Peyer's patch (tissue), 4 donors: ENCODE results near the gene USP9X. TPM values are rescaled to one million over a fixed set of nuclear protein-coding genes. Genes with fewer than 3 reads are reported as not detected.
"Not testable (repeated sequence)": the region's sequence is repeated elsewhere in the genome, so short reads cannot be mapped to it uniquely, and the experiment has no call there.

ENCODE experiments used
- DNase-seq, 3 donors: peaks; one replicate each; pipeline ENCODE4 v3.0.0-alpha.2; 2017 to 2019
- H3K27ac ChIP-seq, 4 donors: fragments of 200-600 bp; sonication (generic); one replicate each; pipeline ENCODE4 v1.5.1; 2016 to 2019
- H3K27me3 ChIP-seq, 2 donors: fragments of 200-600 bp; sonication (generic); one replicate each; pipeline ENCODE4 v1.5.1; 2019
- H3K36me3 ChIP-seq, 3 donors: fragments of 200-600 bp; sonication (generic); one replicate each; pipeline ENCODE4 v1.5.1; 2016 to 2019
- H3K4me1 ChIP-seq, 4 donors: fragments of 200-600 bp; sonication (generic); one replicate each; pipeline ENCODE4 v1.5.1; 2016 to 2019
- H3K4me3 ChIP-seq, 4 donors: fragments of 200-600 bp; sonication (generic); 1 replicate in 3 of 4; 2 replicates in 1 of 4; pipeline ENCODE4 v1.5.1; 2016 to 2019; ENCODE audit warnings: mild to moderate bottlenecking in 1 of 4
- H3K9me3 ChIP-seq, 4 donors: fragments of 200-600 bp; sonication (generic); one replicate each; pipeline ENCODE4 v1.5.1; 2016 to 2019; ENCODE audit warnings: mild to moderate bottlenecking in 1 of 4
- POLR2A ChIP-seq, 2 donors: fragments of 450-650 bp; IDR thresholded peaks; one replicate each; pipeline ENCODE4 v1.5.1; 2017; ENCODE audit warnings: antibody characterized with exemption in 2 of 2, mild to moderate bottlenecking in 2 of 2, moderate library complexity in 2 of 2
- total RNA-seq, 4 donors: library from RNA; depleted of rRNA; stranded (reverse); fragments of >200 nt; gene quantifications; one replicate each; pipeline ENCODE4 v1.1.0, GENCODE V29; 2016
- TF ChIP-seq, protein P1 (sequence below), 6 experiments: fragments of 450-650 bp in 4 of 6; fragments of 200-600 bp in 2 of 6; sonication (generic) in 1 of 6; IDR thresholded peaks; one replicate each; pipeline ENCODE4 v1.5.1; 2017 to 2019; ENCODE audit warnings: antibody characterized with exemption in 6 of 6, mild to moderate bottlenecking in 3 of 6, moderate library complexity in 1 of 6

Gene USP9X
- total RNA-seq, 4 donors from 2014 or later, result 75.9 to 114 (median 102) TPM

DNA sequence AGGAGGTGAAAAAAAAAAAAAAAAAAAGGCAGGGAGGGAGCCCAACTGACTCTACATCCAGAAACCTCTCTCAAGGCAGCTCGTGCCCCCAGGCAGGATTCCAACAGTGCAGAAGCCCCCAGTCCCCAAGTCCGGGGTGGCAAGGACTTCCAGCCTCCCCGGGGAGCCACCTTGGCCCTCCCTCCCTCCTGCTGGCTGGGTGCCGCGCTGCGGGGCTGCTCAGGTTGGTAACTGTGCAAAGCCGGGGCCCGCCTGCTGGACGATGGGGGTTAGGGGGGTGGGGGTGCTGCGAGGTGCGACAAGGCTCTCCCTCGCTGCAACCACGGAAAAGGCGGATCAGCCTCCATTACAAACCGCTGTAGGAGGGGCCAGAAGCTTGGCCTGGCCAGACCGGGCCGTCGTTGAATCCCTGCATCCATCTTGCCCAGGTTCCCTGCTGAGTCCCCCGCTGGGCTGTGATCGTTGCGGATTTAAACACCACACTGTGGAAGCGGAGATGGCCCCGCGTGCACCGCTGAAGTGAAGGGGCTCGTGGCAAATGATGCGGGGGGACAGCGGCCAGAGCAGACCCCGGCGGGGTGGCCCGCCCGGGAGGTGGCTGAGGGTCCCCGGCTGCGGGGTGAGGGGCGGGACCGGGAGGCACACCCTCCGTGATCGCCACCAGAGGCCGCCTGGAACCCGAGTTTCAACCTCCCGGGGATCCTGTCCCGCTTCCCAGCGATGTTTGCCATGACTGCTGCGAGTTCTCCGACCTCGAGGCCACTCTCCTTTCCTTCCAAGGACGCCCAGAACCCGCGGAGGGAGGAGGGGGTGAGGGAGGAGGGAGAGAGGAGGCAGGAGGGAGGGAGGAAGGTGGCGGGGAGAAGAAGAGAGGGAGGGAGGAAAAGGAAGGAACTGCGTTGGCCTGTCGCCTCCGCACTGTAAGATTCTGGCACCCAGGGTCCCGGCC lies 190.7 kb downstream of the USP9X start:
- peak; percentile 57 to 77 (median 65) for DNase-seq
- no peaks in the 10 kb centered on the region for H3K36me3 ChIP-seq
- H3K4me3 ChIP-seq, result peak overlapping the region; percentile 41 to 58 (median 52)
- H3K27ac ChIP-seq, result peak overlapping the region in 3 of 4 donors; percentile 43 to 57 (median 52)
- TF ChIP-seq, protein P1, sequence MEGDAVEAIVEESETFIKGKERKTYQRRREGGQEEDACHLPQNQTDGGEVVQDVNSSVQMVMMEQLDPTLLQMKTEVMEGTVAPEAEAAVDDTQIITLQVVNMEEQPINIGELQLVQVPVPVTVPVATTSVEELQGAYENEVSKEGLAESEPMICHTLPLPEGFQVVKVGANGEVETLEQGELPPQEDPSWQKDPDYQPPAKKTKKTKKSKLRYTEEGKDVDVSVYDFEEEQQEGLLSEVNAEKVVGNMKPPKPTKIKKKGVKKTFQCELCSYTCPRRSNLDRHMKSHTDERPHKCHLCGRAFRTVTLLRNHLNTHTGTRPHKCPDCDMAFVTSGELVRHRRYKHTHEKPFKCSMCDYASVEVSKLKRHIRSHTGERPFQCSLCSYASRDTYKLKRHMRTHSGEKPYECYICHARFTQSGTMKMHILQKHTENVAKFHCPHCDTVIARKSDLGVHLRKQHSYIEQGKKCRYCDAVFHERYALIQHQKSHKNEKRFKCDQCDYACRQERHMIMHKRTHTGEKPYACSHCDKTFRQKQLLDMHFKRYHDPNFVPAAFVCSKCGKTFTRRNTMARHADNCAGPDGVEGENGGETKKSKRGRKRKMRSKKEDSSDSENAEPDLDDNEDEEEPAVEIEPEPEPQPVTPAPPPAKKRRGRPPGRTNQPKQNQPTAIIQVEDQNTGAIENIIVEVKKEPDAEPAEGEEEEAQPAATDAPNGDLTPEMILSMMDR (IDR thresholded peaks at IDR 0.05), result peak; percentile 10 to 56 (median 38)
- no peak for TF ChIP-seq POLR2A (IDR thresholded peaks at IDR 0.05)
- no peaks in the 10 kb centered on the region for H3K9me3 ChIP-seq
- H3K4me1 ChIP-seq, result peaks cover 0 to 5% (median 0%) of the 10 kb centered on the region in 4 donors
- H3K27me3 ChIP-seq, result no peaks in the 10 kb centered on the region

DNA sequence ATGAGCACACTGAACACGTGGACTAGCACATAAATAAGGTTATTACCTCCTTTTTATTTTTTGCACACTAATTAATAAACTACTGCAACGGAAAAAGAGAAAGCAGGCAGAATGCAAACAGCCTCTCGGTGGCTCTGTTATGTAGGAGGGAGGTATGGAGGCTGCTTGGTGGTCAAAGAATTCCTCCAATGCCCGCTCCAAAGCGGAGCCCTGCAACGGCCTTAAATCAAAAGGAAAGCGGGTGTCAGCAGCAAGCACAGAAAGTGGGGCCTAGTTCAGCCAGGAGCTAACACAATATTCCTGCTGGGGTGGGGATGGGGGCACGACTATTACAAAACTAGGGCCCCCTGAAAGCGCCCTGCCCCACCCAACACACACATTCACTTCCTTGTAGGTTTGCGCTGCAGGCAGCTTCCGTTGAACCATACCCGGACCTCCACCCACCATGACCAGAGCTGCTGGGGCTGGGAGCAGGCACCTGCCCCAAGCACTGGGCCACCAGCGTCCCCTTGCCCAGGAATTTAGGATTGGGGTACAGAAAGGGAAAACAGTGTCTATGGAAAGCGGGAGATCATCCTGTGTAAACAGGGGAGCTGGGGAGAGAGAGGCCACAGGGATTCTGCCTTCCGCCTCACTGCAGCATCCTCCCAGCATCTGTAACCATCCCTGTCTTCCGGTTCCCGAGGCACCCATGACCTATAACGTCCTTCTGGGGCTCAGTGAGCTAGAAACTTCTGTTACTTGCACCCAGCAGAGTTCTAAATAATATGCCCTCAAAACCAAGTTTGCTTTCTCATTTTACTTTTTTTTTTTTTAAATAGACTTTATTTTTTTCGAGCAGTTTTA lies 191.6 kb downstream of the USP9X start:
- H3K4me3 ChIP-seq, result peak overlapping the region; percentile 41 to 58 (median 52)

DNA sequence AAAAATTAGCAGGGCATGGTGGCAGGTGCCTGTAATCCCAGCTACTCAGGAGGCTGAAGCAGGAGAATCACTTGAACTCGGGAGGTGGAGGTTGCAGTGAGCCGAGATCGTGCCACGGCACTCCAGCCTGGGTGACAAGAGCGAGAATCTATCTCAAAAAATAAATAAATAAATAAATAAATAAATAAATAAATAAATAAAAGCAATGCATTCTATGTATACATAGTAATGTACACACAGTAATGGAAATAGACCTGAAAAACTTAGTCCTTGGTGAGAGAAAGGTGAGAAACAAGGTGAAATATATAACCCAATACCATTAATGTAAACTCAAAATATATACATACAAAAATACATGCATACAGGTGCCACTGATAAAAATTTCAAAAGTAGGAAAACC lies 197.1 kb downstream of the USP9X start:
- not testable (repeated sequence) for DNase-seq, H3K36me3 ChIP-seq, H3K4me3 ChIP-seq, H3K4me1 ChIP-seq, H3K9me3 ChIP-seq, H3K27ac ChIP-seq, H3K27me3 ChIP-seq

More for the DNA sequence above, 191.6 kb downstream of the USP9X start:
- no peaks in the 10 kb centered on the region for H3K27me3 ChIP-seq
- H3K27ac ChIP-seq, result peak overlapping the region in 2 of 4 donors; percentile 52 to 57
- H3K36me3 ChIP-seq, result no peaks in the 10 kb centered on the region
- peak in 1 of 3 donors; percentile 17 for DNase-seq
- no peaks in the 10 kb centered on the region for H3K9me3 ChIP-seq
- H3K4me1 ChIP-seq, result peaks cover 0 to 5% (median 0%) of the 10 kb centered on the region in 4 donors
- no peak for TF ChIP-seq POLR2A (IDR thresholded peaks at IDR 0.05)
- TF ChIP-seq, protein P1 (IDR thresholded peaks at IDR 0.05), result no peak

DNA sequence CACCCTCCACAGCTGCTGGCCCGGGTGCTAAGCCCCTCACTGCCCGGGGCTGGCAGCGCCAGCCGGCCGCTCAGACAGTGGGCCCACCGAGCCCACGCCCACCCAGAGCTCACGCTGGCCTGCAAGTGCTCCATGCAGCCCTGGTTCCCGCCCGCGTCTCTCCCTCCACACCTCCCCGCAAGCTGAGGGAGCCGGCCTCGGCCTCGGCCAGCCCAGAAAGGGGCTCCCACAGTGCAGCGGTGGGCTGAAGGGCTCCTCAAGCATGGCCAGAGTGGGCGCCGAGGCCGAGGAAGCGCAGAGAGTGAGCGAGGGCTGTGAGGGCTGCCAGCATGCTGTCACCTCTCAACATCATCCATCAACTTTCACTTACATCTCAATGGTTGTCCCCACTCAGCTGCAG lies 200.7 kb downstream of the USP9X start:
- DNase-seq, H3K27ac ChIP-seq: not testable (repeated sequence)

More for the DNA sequence above, 200.7 kb downstream of the USP9X start:
- not testable (repeated sequence) for H3K4me3 ChIP-seq, H3K27me3 ChIP-seq, H3K4me1 ChIP-seq, H3K36me3 ChIP-seq, H3K9me3 ChIP-seq

Other genes starting within 250 kb of the USP9X start
- 100 to 1,000 TPM; 152 to 215 (median 179) TPM for gene DDX3X, start 248.7 kb downstream of the USP9X start, total RNA-seq